ENCODE measurements around the gene SMCR8.

SMCR8 gene

DNA sequence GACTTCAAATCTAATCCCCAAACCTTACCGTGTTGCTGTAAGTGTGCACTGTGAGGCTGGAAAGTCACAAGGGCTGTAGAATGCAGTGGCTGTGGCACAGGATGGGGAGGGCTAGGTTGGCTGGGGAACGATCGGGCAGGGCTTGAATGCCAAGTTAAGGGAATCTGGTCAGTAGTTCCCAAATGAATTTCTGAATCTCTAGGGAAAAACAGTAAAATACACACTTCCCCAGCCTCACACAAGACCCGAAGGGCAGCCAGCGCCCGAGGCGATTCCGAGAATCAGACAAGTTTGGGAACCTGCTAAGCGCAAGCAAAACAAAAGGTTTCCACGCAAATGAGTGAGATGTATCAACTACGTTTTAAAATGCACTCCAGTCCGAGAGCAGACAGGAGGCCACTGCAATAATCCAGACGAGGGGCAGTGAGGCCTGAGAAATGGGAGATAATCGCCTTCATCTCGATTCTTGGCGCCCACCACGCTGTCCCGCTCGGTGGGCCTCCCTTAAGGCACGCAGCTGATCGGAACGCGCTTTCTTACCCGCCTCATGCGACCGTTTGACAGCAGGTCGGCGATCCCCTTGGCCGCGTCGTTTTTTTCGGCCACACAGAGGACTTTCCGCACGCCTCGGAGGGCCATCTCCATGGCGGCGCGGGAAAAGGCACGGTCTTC is 898 bp upstream of the SMCR8 start:
- Histone ChIP-seq H3F3A (ENCODE audit: insufficient read depth, low read length) (no peaks in the 10 kb centered on the region), H3K27ac (ENCODE audit: low read depth, low read length, poor library complexity, severe bottlenecking) (peak overlapping the region; percentile 82), H3K4me1 (ENCODE audit: insufficient read depth, low read length, severe bottlenecking) (peaks cover 59% of the 10 kb centered on the region), H3K79me2 (ENCODE audit: insufficient read depth, low read length) (peaks cover 59% of the 10 kb centered on the region), H3K9me3 (ENCODE audit: low read length) (no peaks in the 10 kb centered on the region), H4K20me1 (ENCODE audit: insufficient read depth, low read length) (no peaks in the 10 kb centered on the region), H3K4me3 (ENCODE audit: low read depth, low read length, poor library complexity, severe bottlenecking) (peak overlapping the region; percentile 75), H3K4me2 (ENCODE audit: low read length) (peak overlapping the region; percentile 100), H3K9me2 (ENCODE audit: low read depth, low read length) (no peaks in the 10 kb centered on the region), H3K36me3 (ENCODE audit: insufficient read depth, low read length) (peaks cover 58% of the 10 kb centered on the region), H2AFZ (ENCODE audit: low read length) (no peak overlapping the region), H3K9ac (ENCODE audit: low read length) (peak overlapping the region; percentile 82), H3K27me3 (ENCODE audit: insufficient read depth, low read length) (no peaks in the 10 kb centered on the region)
- TF ChIP-seq, protein P1, sequence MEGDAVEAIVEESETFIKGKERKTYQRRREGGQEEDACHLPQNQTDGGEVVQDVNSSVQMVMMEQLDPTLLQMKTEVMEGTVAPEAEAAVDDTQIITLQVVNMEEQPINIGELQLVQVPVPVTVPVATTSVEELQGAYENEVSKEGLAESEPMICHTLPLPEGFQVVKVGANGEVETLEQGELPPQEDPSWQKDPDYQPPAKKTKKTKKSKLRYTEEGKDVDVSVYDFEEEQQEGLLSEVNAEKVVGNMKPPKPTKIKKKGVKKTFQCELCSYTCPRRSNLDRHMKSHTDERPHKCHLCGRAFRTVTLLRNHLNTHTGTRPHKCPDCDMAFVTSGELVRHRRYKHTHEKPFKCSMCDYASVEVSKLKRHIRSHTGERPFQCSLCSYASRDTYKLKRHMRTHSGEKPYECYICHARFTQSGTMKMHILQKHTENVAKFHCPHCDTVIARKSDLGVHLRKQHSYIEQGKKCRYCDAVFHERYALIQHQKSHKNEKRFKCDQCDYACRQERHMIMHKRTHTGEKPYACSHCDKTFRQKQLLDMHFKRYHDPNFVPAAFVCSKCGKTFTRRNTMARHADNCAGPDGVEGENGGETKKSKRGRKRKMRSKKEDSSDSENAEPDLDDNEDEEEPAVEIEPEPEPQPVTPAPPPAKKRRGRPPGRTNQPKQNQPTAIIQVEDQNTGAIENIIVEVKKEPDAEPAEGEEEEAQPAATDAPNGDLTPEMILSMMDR (IDR thresholded peaks at IDR 0.05; ENCODE audit: low read length): no peak

DNA sequence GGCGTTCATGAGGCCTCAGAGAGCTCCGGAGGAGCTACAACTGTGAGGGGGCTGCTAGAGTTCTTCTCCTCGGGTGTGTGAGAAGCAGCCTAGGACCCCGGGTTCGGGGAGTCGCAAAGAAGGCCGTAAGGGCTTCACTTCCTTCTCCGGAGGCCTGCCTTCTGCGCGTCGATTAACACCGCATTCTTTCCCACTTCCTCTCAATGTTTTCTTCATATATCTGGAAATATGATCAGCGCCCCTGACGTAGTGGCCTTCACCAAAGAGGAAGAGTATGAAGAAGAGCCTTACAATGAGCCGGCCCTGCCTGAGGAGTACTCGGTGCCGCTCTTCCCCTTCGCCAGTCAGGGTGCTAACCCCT is 449 bp downstream of the SMCR8 start:
- Histone ChIP-seq H3K27me3 (ENCODE audit: insufficient read depth, low read length) (no peaks in the 10 kb centered on the region), H3K9me2 (ENCODE audit: low read depth, low read length) (no peaks in the 10 kb centered on the region), H3K27ac (ENCODE audit: low read depth, low read length, poor library complexity, severe bottlenecking) (peak overlapping the region; percentile 82), H3K9me3 (ENCODE audit: low read length) (no peaks in the 10 kb centered on the region), H3K4me3 (ENCODE audit: low read depth, low read length, poor library complexity, severe bottlenecking) (peak overlapping the region; percentile 75), H3K9ac (ENCODE audit: low read length) (peak overlapping the region; percentile 82), H3F3A (ENCODE audit: insufficient read depth, low read length) (no peaks in the 10 kb centered on the region), H2AFZ (ENCODE audit: low read length) (no peak overlapping the region), H3K79me2 (ENCODE audit: insufficient read depth, low read length) (peaks cover 53% of the 10 kb centered on the region), H4K20me1 (ENCODE audit: insufficient read depth, low read length) (no peaks in the 10 kb centered on the region), H3K4me2 (ENCODE audit: low read length) (peak overlapping the region; percentile 100), H3K4me1 (ENCODE audit: insufficient read depth, low read length, severe bottlenecking) (peaks cover 72% of the 10 kb centered on the region), H3K36me3 (ENCODE audit: insufficient read depth, low read length) (peaks cover 56% of the 10 kb centered on the region)
- TF ChIP-seq EZH2 (IDR thresholded peaks at IDR 0.05; ENCODE audit: borderline replicate concordance, low read length): no peak
- TF ChIP-seq, protein P1 (IDR thresholded peaks at IDR 0.05; ENCODE audit: low read length): no peak

DNA sequence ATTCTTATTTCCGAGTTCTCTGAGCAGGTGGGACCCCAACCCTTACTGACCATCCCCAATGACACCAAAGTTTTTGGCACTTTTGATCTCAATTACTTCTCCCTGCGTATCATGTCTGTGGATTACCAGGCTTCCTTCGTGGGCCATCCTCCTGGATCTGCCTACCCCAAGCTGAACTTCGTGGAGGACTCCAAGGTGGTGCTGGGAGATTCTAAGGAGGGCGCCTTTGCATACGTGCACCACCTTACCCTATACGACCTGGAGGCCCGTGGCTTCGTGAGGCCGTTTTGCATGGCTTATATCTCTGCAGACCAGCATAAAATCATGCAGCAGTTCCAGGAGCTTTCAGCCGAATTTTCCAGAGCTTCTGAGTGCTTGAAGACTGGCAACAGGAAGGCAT is 868 bp downstream of the SMCR8 start:
- Histone ChIP-seq H2AFZ (ENCODE audit: low read length) (no peak overlapping the region), H3K4me3 (ENCODE audit: low read depth, low read length, poor library complexity, severe bottlenecking) (peak overlapping the region; percentile 75), H3K27me3 (ENCODE audit: insufficient read depth, low read length) (no peaks in the 10 kb centered on the region), H3K9me2 (ENCODE audit: low read depth, low read length) (no peaks in the 10 kb centered on the region), H3K4me1 (ENCODE audit: insufficient read depth, low read length, severe bottlenecking) (peaks cover 77% of the 10 kb centered on the region), H3K9me3 (ENCODE audit: low read length) (no peaks in the 10 kb centered on the region), H4K20me1 (ENCODE audit: insufficient read depth, low read length) (no peaks in the 10 kb centered on the region), H3K4me2 (ENCODE audit: low read length) (peak overlapping the region; percentile 100), H3K27ac (ENCODE audit: low read depth, low read length, poor library complexity, severe bottlenecking) (no peak overlapping the region), H3K79me2 (ENCODE audit: insufficient read depth, low read length) (peaks cover 50% of the 10 kb centered on the region), H3K9ac (ENCODE audit: low read length) (peak overlapping the region; percentile 82), H3K36me3 (ENCODE audit: insufficient read depth, low read length) (peaks cover 57% of the 10 kb centered on the region), H3F3A (ENCODE audit: insufficient read depth, low read length) (no peaks in the 10 kb centered on the region)
- no peak for TF ChIP-seq EZH2 (IDR thresholded peaks at IDR 0.05; ENCODE audit: borderline replicate concordance, low read length)
- TF ChIP-seq, protein P1 (IDR thresholded peaks at IDR 0.05; ENCODE audit: low read length): no peak
